Panc1 (cell line): Measurements from ENCODE around the gene DBX1. TPM values are rescaled to one million over a fixed set of nuclear protein-coding genes. Genes with fewer than 3 reads are reported as not detected.

ENCODE experiments used
- ATAC-seq: fragments of 200-7000 bp; cut with Tn5 transposase; 2 replicates; pipeline ENCODE4 v1.9.1; 2020; ENCODE audit warnings: mild to moderate bottlenecking, moderate library complexity
- BruUV-seq: library from RNA; stranded (reverse); fragments of 400-500 nt; replicated peaks from 2 replicates; lab custom pipeline; 2021; lab: Mats Ljungman, UMichigan
- CTCF ChIA-PET: fragments of 300-600 bp; sonication (Branson Sonifier 250); formaldehyde crosslinking; loops from one replicate; lab custom pipeline; 2022; ENCODE audit warnings: antibody characterized with exemption; lab: Charles Lee
- POLR2A ChIA-PET: fragments of 300-600 bp; sonication (Branson Sonifier 250); formaldehyde crosslinking; loops from one replicate; lab custom pipeline; 2022; ENCODE audit warnings: antibody characterized with exemption; lab: Charles Lee
- DNase-seq: peaks from one replicate; pipeline ENCODE4 v3.0.0-alpha.2; 2010; ENCODE audit warnings: low read depth, low spot score
- H3K27ac ChIP-seq: 2 replicates; pipeline ENCODE4 v1.5.1; 2011; ENCODE audit warnings: mild to moderate bottlenecking, low read length, inconsistent platforms
- H3K27me3 ChIP-seq: fragments of 200-500 bp; sonication (Bioruptor generic); 2 replicates; pipeline ENCODE4 v1.6.0; 2014; ENCODE audit warnings: low read length, inconsistent platforms; ENCODE audit not compliant: control insufficient read depth, insufficient read depth
- H3K36me3 ChIP-seq: fragments of 200-500 bp; sonication (Bioruptor generic); 2 replicates; pipeline ENCODE4 v1.5.1; 2014; ENCODE audit warnings: inconsistent platforms, mild to moderate bottlenecking, low read length, moderate library complexity; ENCODE audit not compliant: control insufficient read depth, insufficient read depth
- H3K4me1 ChIP-seq: 2 replicates; pipeline ENCODE4 v1.5.1; 2011; ENCODE audit warnings: inconsistent platforms, mild to moderate bottlenecking, low read length, moderate library complexity; ENCODE audit not compliant: control insufficient read depth, insufficient read depth
- H3K4me3 ChIP-seq, 2 experiments: 2 replicates each; pipeline ENCODE4 v1.5.1; 2011 to 2012; ENCODE audit warnings: low read depth in 2 of 2, low read length in 2 of 2, mild to moderate bottlenecking in 2 of 2, inconsistent platforms in 1 of 2, moderate library complexity in 1 of 2
- H3K9me3 ChIP-seq: fragments of 200-500 bp; sonication (Bioruptor generic); 2 replicates; pipeline ENCODE4 v1.5.1; 2014; ENCODE audit warnings: low read depth, mild to moderate bottlenecking, inconsistent platforms, low read length, moderate library complexity; ENCODE audit not compliant: control insufficient read depth, insufficient read depth
- POLR2AphosphoS5 ChIP-seq: IDR thresholded peaks from 2 replicates; pipeline ENCODE4 v1.6.1; 2012; ENCODE audit warnings: mild to moderate bottlenecking, low read depth, low read length, moderate library complexity
- SIN3A ChIP-seq: IDR thresholded peaks from 2 replicates; pipeline ENCODE4 v1.6.1; 2012; ENCODE audit warnings: low read depth, mild to moderate bottlenecking, low read length, moderate library complexity, borderline replicate concordance; ENCODE audit not compliant: insufficient read depth
- TCF7L2 ChIP-seq: IDR thresholded peaks from 2 replicates; pipeline ENCODE4 v1.6.1; 2011; ENCODE audit warnings: mild to moderate bottlenecking, low read depth, low read length, inconsistent platforms
- in situ Hi-C: cut with HindIII; loops from 2 replicates; pipeline ENCODE4 v1.10.0; 2016; ENCODE audit warnings: low sequenced_read_pairs, low pct_unique_long_range_greater_than_20kb
- intact Hi-C: fragments of 100-400 bp; cut with micrococcal nuclease; formaldehyde crosslinking; loops from one replicate; pipeline ENCODE4 v1.10.0; 2022; ENCODE audit not compliant: unreplicated experiment
- total RNA-seq: library from RNA; stranded (reverse); gene quantifications from one replicate; pipeline ENCODE4 v1.2.1, GENCODE V29; 2021; ENCODE audit not compliant: unreplicated experiment
- TF ChIP-seq, protein P1 (sequence below), 2 experiments: IDR thresholded peaks; 2 replicates each; pipeline ENCODE4 v1.6.1; 2011 to 2012; ENCODE audit warnings: low read depth in 2 of 2, control low read depth in 1 of 2, low read length in 1 of 2, mild to moderate bottlenecking in 1 of 2, moderate library complexity in 1 of 2; ENCODE audit not compliant: insufficient read depth in 1 of 2
- TF ChIP-seq, protein P2 (sequence below): fragments of 450-650 bp; IDR thresholded peaks from 2 replicates; pipeline ENCODE4 v1.5.1; 2017; ENCODE audit warnings: mild to moderate bottlenecking

DBX1 gene
- total RNA-seq, 1 experiment from 2014 or later, result not detected

DNA sequence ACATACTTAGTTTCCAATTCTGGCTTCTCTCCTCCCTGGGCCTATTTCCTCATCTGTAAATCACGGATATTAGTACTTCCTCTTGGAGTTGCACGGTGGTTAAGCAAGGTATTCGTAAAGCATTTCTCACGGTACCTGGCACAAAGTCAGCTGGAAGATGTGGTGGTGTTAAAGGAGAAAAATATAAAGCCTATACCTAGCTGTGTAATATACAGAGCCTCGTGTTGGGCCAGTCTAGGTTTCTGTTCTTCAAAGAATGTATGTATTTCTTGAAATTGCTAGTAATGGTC, 47.2 kb downstream of the DBX1 start:
- H3K4me3 ChIP-seq, result no peak overlapping the region
- H3K9me3 ChIP-seq, result no peaks in the 10 kb centered on the region
- no peaks in the 10 kb centered on the region for H3K36me3 ChIP-seq
- ATAC-seq, result no peak
- in situ Hi-C loops (no loop called here), intact Hi-C loops (no loop called here)
- POLR2A ChIA-PET, result no interaction called here
- TF ChIP-seq, protein P1, sequence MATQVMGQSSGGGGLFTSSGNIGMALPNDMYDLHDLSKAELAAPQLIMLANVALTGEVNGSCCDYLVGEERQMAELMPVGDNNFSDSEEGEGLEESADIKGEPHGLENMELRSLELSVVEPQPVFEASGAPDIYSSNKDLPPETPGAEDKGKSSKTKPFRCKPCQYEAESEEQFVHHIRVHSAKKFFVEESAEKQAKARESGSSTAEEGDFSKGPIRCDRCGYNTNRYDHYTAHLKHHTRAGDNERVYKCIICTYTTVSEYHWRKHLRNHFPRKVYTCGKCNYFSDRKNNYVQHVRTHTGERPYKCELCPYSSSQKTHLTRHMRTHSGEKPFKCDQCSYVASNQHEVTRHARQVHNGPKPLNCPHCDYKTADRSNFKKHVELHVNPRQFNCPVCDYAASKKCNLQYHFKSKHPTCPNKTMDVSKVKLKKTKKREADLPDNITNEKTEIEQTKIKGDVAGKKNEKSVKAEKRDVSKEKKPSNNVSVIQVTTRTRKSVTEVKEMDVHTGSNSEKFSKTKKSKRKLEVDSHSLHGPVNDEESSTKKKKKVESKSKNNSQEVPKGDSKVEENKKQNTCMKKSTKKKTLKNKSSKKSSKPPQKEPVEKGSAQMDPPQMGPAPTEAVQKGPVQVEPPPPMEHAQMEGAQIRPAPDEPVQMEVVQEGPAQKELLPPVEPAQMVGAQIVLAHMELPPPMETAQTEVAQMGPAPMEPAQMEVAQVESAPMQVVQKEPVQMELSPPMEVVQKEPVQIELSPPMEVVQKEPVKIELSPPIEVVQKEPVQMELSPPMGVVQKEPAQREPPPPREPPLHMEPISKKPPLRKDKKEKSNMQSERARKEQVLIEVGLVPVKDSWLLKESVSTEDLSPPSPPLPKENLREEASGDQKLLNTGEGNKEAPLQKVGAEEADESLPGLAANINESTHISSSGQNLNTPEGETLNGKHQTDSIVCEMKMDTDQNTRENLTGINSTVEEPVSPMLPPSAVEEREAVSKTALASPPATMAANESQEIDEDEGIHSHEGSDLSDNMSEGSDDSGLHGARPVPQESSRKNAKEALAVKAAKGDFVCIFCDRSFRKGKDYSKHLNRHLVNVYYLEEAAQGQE (IDR thresholded peaks at IDR 0.05; ENCODE audit: insufficient read depth in 1 of 2, low read depth in 2 of 2, low read length in 1 of 2), result no peak
- TF ChIP-seq SIN3A (no peak), TCF7L2 (no peak), POLR2AphosphoS5 (no peak)
- TF ChIP-seq, protein P2, sequence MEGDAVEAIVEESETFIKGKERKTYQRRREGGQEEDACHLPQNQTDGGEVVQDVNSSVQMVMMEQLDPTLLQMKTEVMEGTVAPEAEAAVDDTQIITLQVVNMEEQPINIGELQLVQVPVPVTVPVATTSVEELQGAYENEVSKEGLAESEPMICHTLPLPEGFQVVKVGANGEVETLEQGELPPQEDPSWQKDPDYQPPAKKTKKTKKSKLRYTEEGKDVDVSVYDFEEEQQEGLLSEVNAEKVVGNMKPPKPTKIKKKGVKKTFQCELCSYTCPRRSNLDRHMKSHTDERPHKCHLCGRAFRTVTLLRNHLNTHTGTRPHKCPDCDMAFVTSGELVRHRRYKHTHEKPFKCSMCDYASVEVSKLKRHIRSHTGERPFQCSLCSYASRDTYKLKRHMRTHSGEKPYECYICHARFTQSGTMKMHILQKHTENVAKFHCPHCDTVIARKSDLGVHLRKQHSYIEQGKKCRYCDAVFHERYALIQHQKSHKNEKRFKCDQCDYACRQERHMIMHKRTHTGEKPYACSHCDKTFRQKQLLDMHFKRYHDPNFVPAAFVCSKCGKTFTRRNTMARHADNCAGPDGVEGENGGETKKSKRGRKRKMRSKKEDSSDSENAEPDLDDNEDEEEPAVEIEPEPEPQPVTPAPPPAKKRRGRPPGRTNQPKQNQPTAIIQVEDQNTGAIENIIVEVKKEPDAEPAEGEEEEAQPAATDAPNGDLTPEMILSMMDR, result no peak
- peaks cover 18% of the 10 kb centered on the region for H3K4me1 ChIP-seq
- H3K27me3 ChIP-seq, result no peaks in the 10 kb centered on the region
- no peak for DNase-seq
- no TSS peak for BruUV-seq
- CTCF ChIA-PET, result no interaction called here
- H3K27ac ChIP-seq, result peak overlapping the region; percentile 55; the same call in 1 of the 2 replicates

DNA sequence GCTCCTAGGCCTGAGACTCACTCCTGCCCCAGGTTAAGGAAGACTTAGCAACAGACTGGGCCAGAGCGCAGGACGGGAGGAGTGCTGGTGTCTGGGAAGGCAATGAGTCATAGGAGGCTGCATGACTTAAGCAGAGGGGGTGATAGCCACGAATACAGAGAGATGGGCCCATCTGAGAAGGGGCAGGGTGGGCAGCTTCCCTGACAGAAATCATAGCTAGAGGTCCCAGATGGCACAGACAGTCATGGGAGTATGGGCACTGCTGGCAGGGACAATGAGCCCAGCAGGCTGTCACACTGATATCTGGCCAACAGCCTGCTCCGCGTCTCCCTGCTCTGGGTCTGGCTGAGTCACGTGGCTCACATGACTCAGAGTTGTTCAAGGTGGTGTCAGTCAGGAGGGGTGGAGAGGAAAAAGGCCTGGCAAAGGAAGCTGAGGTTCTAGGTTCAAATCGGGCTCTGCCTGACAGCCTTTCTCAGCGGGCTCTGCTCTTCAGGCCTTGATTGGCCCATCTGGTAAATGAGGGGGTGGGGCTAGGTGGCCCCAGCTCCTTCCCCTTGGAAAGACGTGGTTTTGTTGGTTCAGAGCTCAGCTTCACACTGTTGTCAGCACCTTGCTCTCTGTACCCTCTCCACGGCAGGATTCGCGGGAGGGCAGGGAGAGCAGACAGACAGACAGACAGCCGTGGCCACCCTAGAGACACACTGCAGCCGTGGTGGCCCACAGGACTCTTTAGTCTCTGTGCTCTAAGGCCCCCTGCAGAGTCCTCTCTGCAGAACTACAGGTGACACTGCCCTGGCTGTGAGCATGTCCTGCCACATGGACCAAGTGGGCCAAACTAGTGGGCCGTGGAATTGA, 47.8 kb downstream of the DBX1 start:
- no TSS peak for BruUV-seq
- Histone ChIP-seq H3K36me3 (no peaks in the 10 kb centered on the region), H3K4me3 (peak overlapping the region in 1 of 2 experiments; percentile 28; a peak in 2 of 4 replicates), H3K27me3 (no peaks in the 10 kb centered on the region), H3K27ac (peak overlapping the region; percentile 55; the same call in 1 of the 2 replicates), H3K4me1 (peaks cover 18% of the 10 kb centered on the region), H3K9me3 (no peaks in the 10 kb centered on the region)
- CTCF ChIA-PET, result no interaction called here
- in situ Hi-C loops, result no loop called here
- POLR2A ChIA-PET, result no interaction called here
- DNase-seq (peak; percentile 78), ATAC-seq (peak; percentile 90)
- intact Hi-C loops, result no loop called here
- TF ChIP-seq POLR2AphosphoS5 (no peak; the same call in 1 of the 2 replicates), TCF7L2 (no peak), SIN3A (no peak)
- TF ChIP-seq, protein P1 (IDR thresholded peaks at IDR 0.05; ENCODE audit: insufficient read depth in 1 of 2, low read depth in 2 of 2, low read length in 1 of 2), result no peak
- TF ChIP-seq, protein P2, result no peak
